H1 (cell line): ENCODE results near the gene NIPAL3. TPM values are rescaled to one million over a fixed set of nuclear protein-coding genes. Genes with fewer than 3 reads are reported as not detected.

Experiments used
- BACH1 ChIP-seq: IDR thresholded peaks from 2 replicates; pipeline ENCODE4 v1.6.1; 2012; ENCODE audit warnings: low read length, improper control_type of control experiment
- BCL11A ChIP-seq, 2 experiments: IDR thresholded peaks; one replicate each; pipeline ENCODE4 v1.6.1; 2011; ENCODE audit warnings: low read depth in 2 of 2, low read length in 2 of 2, mild to moderate bottlenecking in 2 of 2
- BRCA1 ChIP-seq: IDR thresholded peaks from 2 replicates; pipeline ENCODE4 v1.6.1; 2012; ENCODE audit warnings: low read depth, low read length, improper control_type of control experiment
- CHD1 ChIP-seq: IDR thresholded peaks from 2 replicates; pipeline ENCODE4 v1.6.1; 2012; ENCODE audit warnings: low read depth, low read length, improper control_type of control experiment
- EGR1 ChIP-seq: IDR thresholded peaks from 2 replicates; pipeline ENCODE4 v1.6.1; 2011; ENCODE audit warnings: low read depth, low read length, borderline replicate concordance
- EZH2 ChIP-seq: fragments of 200-600 bp; sonication (generic); IDR thresholded peaks from 2 replicates; pipeline ENCODE4 v1.7.1; 2012; ENCODE audit warnings: low read depth, mild to moderate bottlenecking, moderate library complexity, low read length, inconsistent platforms; ENCODE audit not compliant: severe bottlenecking
- FOSL1 ChIP-seq: IDR thresholded peaks from 2 replicates; pipeline ENCODE4 v1.6.1; 2011; ENCODE audit warnings: mild to moderate bottlenecking, low read depth, low read length, moderate library complexity; ENCODE audit not compliant: insufficient read depth
- KDM4A ChIP-seq: IDR thresholded peaks from one replicate; pipeline ENCODE4 v1.7.1; 2012; ENCODE audit warnings: low read depth, mild to moderate bottlenecking, moderate library complexity, low read length, inconsistent platforms; ENCODE audit not compliant: severe bottlenecking
- NANOG ChIP-seq: IDR thresholded peaks from 2 replicates; pipeline ENCODE4 v1.6.1; 2011; ENCODE audit warnings: low read length, low read depth, mild to moderate bottlenecking, inconsistent platforms; ENCODE audit not compliant: insufficient read depth, poor library complexity, severe bottlenecking
- NRF1 ChIP-seq: IDR thresholded peaks from 2 replicates; pipeline ENCODE4 v1.6.1; 2011; ENCODE audit warnings: mild to moderate bottlenecking, low read depth, low read length, improper control_type of control experiment
- POLR2A ChIP-seq, 2 experiments: IDR thresholded peaks; 1 replicate in 1 of 2; 2 replicates in 1 of 2; pipeline ENCODE4 v1.6.1; 2011; ENCODE audit warnings: low read depth in 2 of 2, low read length in 2 of 2, mild to moderate bottlenecking in 2 of 2; ENCODE audit errors: control extremely low read depth in 1 of 2
- POLR2AphosphoS5 ChIP-seq: IDR thresholded peaks from 2 replicates; pipeline ENCODE4 v1.6.1; 2011; ENCODE audit warnings: low read depth, low read length
- POU5F1 ChIP-seq: IDR thresholded peaks from 2 replicates; pipeline ENCODE4 v1.6.1; 2011; ENCODE audit warnings: low read depth, mild to moderate bottlenecking, low read length, moderate library complexity
- RBBP5 ChIP-seq: IDR thresholded peaks from 2 replicates; pipeline ENCODE4 v1.7.1; 2012; ENCODE audit warnings: low read depth, mild to moderate bottlenecking, inconsistent platforms, low read length, moderate library complexity, borderline replicate concordance
- SAP30 ChIP-seq: fragments of 300-600 bp; sonication (generic); IDR thresholded peaks from 2 replicates; pipeline ENCODE4 v1.7.1; 2012; ENCODE audit warnings: low read length, moderate library complexity, mild to moderate bottlenecking, inconsistent platforms; ENCODE audit not compliant: insufficient read depth, insufficient replicate concordance
- SIRT6 ChIP-seq: IDR thresholded peaks from one replicate; pipeline ENCODE4 v1.7.1; 2012; ENCODE audit warnings: low read length, inconsistent platforms
- SP4 ChIP-seq: IDR thresholded peaks from 2 replicates; pipeline ENCODE4 v1.6.1; 2012; ENCODE audit warnings: low read length, inconsistent platforms
- TAF1 ChIP-seq: IDR thresholded peaks from 2 replicates; pipeline ENCODE4 v1.6.1; 2011; ENCODE audit warnings: mild to moderate bottlenecking, low read depth, low read length
- TAF7 ChIP-seq: optimal IDR thresholded peaks from 2 replicates; pipeline ENCODE3; 2011; ENCODE audit warnings: low read depth, mild to moderate bottlenecking, inconsistent platforms, low read length, moderate library complexity, borderline replicate concordance
- ZNF274 ChIP-seq: IDR thresholded peaks from 2 replicates; pipeline ENCODE4 v1.7.0; 2012; ENCODE audit warnings: low read length, borderline replicate concordance; ENCODE audit errors: extremely low read depth
- polyA plus RNA-seq, 7 experiments: library from polyadenylated mRNA; depleted of rRNA in 3 of 7; stranded (reverse) in 5 of 7; unstranded in 2 of 7; fragments of >200 nt in 5 of 7; fragments of 200-250 nt in 2 of 7; gene quantifications; 1 replicate in 5 of 7; 2 replicates in 1 of 7; 4 replicates in 1 of 7; pipeline versions ENCODE4 v1.2.1 to v1.2.3, GENCODE V29; 2011 to 2013; ENCODE audit warnings: missing spikeins in 2 of 7, mixed read lengths in 2 of 7
- total RNA-seq: library from RNA; stranded (reverse); fragmentation: NEBNext Ultra II Directional; extraction: Animal tissue kit (Norgen Biotek cat#: 25700); gene quantifications from 2 replicates; pipeline ENCODE4 v1.2.1, GENCODE V29; 2021
- TF ChIP-seq, protein P1 (sequence below): IDR thresholded peaks from 2 replicates; pipeline ENCODE4 v1.6.1; 2011; ENCODE audit warnings: low read length, improper control_type of control experiment
- TF ChIP-seq, protein P2 (sequence below): IDR thresholded peaks from 2 replicates; pipeline ENCODE4 v1.6.1; 2012; ENCODE audit warnings: inconsistent platforms
- TF ChIP-seq, protein P3 (sequence below): IDR thresholded peaks from 2 replicates; pipeline ENCODE4 v1.6.1; 2012; ENCODE audit warnings: inconsistent platforms

NIPAL3 gene
- total and polyA plus RNA-seq, 2 of the 8 experiments (the other 6 are each of a cell fraction or from before 2014, with no cell fraction given) = 8.8 to 11.0 TPM

DNA sequence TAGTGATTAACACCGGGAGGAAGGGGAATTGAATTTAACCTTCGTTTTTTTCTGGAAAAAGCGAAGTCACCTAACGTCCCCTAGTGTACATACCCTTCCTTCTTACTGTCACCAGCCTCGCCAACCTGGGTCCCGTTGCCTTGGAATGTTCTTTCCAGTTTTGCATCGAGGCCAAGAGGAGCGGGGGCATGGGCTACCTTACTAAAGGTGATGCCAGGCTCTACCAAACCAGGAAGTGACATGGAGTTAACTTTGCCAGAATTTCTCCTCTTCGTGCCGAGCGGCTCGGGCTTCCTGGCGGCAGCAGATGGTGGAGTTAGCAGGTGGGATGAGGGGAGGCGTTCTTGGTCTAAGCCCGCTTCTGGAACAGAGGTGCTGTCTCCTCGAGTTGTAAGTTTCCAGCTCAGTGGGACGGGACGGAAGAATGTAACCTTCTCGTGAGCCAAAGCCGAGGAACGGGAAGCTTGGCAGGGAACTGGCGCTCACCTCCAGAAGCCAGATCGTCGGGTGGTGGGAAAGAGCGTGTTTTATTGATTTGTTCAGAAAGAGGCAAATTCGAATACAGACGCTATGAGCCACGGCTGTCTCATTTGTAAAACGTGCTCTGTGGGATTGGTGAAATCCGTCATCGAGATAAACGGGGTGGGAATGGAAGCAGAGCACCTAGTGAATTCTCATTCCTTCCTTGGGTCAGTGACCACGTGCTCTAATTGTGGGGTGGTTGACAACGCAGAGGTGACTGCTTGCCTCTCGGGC, 486 bp downstream of the NIPAL3 start (continued):
- TF ChIP-seq EGR1 (no peak), POLR2AphosphoS5 (no peak), KDM4A (peak; percentile 48), SIRT6 (no peak), EZH2 (no peak), NRF1 (no peak), BRCA1 (no peak), RBBP5 (0 out of 2 replicates have a peak, but pooled peaks have one; percentile 2), FOSL1 (no peak), TAF1 (0 out of 2 replicates have a peak, but pooled peaks have one; percentile 2), SAP30 (peak; percentile 27), BCL11A (IDR thresholded peaks at IDR 0.05; ENCODE audit: low read depth in 2 of 2, low read length in 2 of 2) (no peak), CHD1 (no peak), BACH1 (no peak), TAF7 (no peak), NANOG (no peak), POU5F1 (no peak), ZNF274 (no peak), SP4 (no peak), POLR2A (IDR thresholded peaks at IDR 0.05; ENCODE audit: control extremely low read depth in 1 of 2, low read depth in 2 of 2, low read length in 2 of 2) (no peak)
- TF ChIP-seq, protein P1, sequence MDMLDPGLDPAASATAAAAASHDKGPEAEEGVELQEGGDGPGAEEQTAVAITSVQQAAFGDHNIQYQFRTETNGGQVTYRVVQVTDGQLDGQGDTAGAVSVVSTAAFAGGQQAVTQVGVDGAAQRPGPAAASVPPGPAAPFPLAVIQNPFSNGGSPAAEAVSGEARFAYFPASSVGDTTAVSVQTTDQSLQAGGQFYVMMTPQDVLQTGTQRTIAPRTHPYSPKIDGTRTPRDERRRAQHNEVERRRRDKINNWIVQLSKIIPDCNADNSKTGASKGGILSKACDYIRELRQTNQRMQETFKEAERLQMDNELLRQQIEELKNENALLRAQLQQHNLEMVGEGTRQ = no peak
- TF ChIP-seq, protein P2, sequence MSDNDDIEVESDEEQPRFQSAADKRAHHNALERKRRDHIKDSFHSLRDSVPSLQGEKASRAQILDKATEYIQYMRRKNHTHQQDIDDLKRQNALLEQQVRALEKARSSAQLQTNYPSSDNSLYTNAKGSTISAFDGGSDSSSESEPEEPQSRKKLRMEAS = peak; percentile 66
- TF ChIP-seq, protein P3, sequence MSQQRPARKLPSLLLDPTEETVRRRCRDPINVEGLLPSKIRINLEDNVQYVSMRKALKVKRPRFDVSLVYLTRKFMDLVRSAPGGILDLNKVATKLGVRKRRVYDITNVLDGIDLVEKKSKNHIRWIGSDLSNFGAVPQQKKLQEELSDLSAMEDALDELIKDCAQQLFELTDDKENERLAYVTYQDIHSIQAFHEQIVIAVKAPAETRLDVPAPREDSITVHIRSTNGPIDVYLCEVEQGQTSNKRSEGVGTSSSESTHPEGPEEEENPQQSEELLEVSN = peak; percentile 34; the same call in 1 of the 2 replicates
